HL-60 (cell line): Measurements from ENCODE around the gene AOPEP.

Experiments used
- DNase-seq, 2 experiments: peaks; one replicate each; pipeline ENCODE4 v3.0.0-alpha.2; 2010 to 2020; ENCODE audit warnings: low read depth in 1 of 2, low spot score in 1 of 2
- H3K27ac ChIP-seq: fragments of 250-450 bp; sonication (Bioruptor Pico); replicated peaks from 2 replicates; pipeline ENCODE4 v1.5.1; 2020; ENCODE audit warnings: mild to moderate bottlenecking, moderate library complexity
- H3K27me3 ChIP-seq: fragments of 250-450 bp; sonication (Bioruptor Pico); 2 replicates; pipeline ENCODE4 v1.5.1; 2021; ENCODE audit warnings: mild to moderate bottlenecking, moderate library complexity; ENCODE audit not compliant: insufficient read depth, poor library complexity, severe bottlenecking
- H3K4me3 ChIP-seq: replicated peaks from 2 replicates; pipeline ENCODE4 v1.5.1; 2011; ENCODE audit warnings: mild to moderate bottlenecking, control low read depth, low read length; ENCODE audit not compliant: insufficient read depth
- CTCF ChIP-seq: IDR thresholded peaks from one replicate; pipeline ENCODE4 v1.5.1; 2011; ENCODE audit warnings: low read length, control low read depth, inconsistent platforms; ENCODE audit not compliant: insufficient read depth
- GABPA ChIP-seq: IDR thresholded peaks from 2 replicates; pipeline ENCODE4 v1.6.1; 2012; ENCODE audit warnings: low read depth
- POLR2AphosphoS5 ChIP-seq: IDR thresholded peaks from 2 replicates; pipeline ENCODE4 v1.6.1; 2012; ENCODE audit warnings: low read depth
- REST ChIP-seq: IDR thresholded peaks from 2 replicates; pipeline ENCODE4 v1.6.1; 2012; ENCODE audit warnings: low read depth; ENCODE audit not compliant: insufficient replicate concordance
- SPI1 ChIP-seq: IDR thresholded peaks from 2 replicates; pipeline ENCODE4 v1.6.1; 2012; ENCODE audit warnings: low read depth, mild to moderate bottlenecking, borderline replicate concordance

The AOPEP gene

GRCh38 chr9:94794476-94795167, 68.1 kb downstream of the AOPEP start:
- no peak for TF ChIP-seq GABPA
- peak; percentile 45 for TF ChIP-seq SPI1
- no peak for DNase-seq
- H3K4me3 ChIP-seq: no peak overlapping the region
- no peaks in the 10 kb centered on the region for H3K27me3 ChIP-seq
- H3K27ac ChIP-seq: 0 out of 2 replicates have a peak overlapping the region, but pooled peaks have one; percentile 10

- DNase-seq: no peak
- Histone ChIP-seq H3K27ac (no peak overlapping the region), H3K4me3 (no peak overlapping the region), H3K27me3 (no peaks in the 10 kb centered on the region)
- TF ChIP-seq POLR2AphosphoS5 (no peak), GABPA (no peak), REST (no peak), CTCF (no peak), SPI1 (no peak)
Measured at GRCh38 chr9:94796687-94797086, 70.2 kb downstream of the AOPEP start.

- DNase-seq: no peak
- H3K27me3 ChIP-seq: no peaks in the 10 kb centered on the region
- no peak overlapping the region for H3K27ac ChIP-seq
Measured at GRCh38 chr9:94798201-94798600, 71.7 kb downstream of the AOPEP start.

More at GRCh38 chr9:94798201-94798600, 71.7 kb downstream of the AOPEP start:
- no peak for TF ChIP-seq REST
- TF ChIP-seq SPI1: no peak
- TF ChIP-seq POLR2AphosphoS5: no peak
- no peak for TF ChIP-seq CTCF
- no peak for TF ChIP-seq GABPA
- H3K4me3 ChIP-seq: no peak overlapping the region
